Right atrium auricular region (tissue), 2 donors: ENCODE results near the gene CYP1B1. TPM values are rescaled to one million over a fixed set of nuclear protein-coding genes. Genes with fewer than 3 reads are reported as not detected.

ENCODE experiments used
- DNase-seq: peaks from one replicate; pipeline ENCODE4 v3.0.0-alpha.2; 2019; ENCODE audit warnings: low spot score
- H3K27ac ChIP-seq, 2 donors: fragments of 200-600 bp; sonication (generic); 1 replicate in 1 of 2; 2 replicates in 1 of 2; pipeline ENCODE4 v1.5.1; 2016 to 2019
- H3K27me3 ChIP-seq, 2 donors: fragments of 200-600 bp; sonication (generic); one replicate each; pipeline versions ENCODE4 v1.5.1 to v1.6.0; 2017 to 2019
- H3K36me3 ChIP-seq: fragments of 200-600 bp; sonication (generic); one replicate; pipeline ENCODE4 v1.5.1; 2016
- H3K4me1 ChIP-seq, 2 donors: fragments of 200-600 bp; sonication (generic); one replicate each; pipeline versions ENCODE4 v1.5.1 to v1.6.0; 2017 to 2019
- H3K4me3 ChIP-seq, 2 donors: fragments of 200-600 bp; sonication (generic); 1 replicate in 1 of 2; 2 replicates in 1 of 2; pipeline ENCODE4 v1.5.1; 2017 to 2019; ENCODE audit warnings: mild to moderate bottlenecking in 1 of 2, moderate library complexity in 1 of 2
- H3K9me3 ChIP-seq, 2 donors: fragments of 200-600 bp; sonication (generic); one replicate each; pipeline ENCODE4 v1.5.1; 2019
- total RNA-seq, 2 donors: library from RNA; depleted of rRNA; stranded (reverse); fragments of >200 nt; gene quantifications; one replicate each; pipeline ENCODE4 v1.1.0, GENCODE V29; 2016
- TF ChIP-seq, protein P1 (sequence below), 2 donors: fragments of 200-600 bp; sonication (generic); IDR thresholded peaks; one replicate each; pipeline ENCODE4 v1.5.1; 2019; ENCODE audit warnings: antibody characterized with exemption in 2 of 2

CYP1B1 gene
- total RNA-seq, 2 donors from 2014 or later: 25.1 to 92.6 TPM

DNA sequence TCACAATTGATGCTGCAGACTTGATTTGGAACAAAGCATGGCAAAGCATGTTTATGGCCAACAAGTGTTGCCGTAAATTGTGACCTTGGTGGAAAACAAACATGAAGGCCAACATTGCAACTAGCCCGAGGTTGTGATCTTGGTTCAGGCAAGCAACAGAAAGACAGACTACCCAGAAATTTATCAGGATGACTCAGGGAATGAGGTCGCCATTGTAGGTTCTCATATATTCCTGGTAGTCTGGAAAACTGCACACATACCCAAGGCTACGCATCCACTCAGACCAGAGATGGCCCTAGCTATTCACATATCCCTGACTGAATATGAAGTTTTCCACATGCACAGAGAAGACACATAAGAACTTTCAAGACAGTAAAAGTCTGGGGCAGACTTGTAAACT lies 30.1 kb downstream of the CYP1B1 start:
- no peak overlapping the region for H3K27ac ChIP-seq
- H3K9me3 ChIP-seq: no peaks in the 10 kb centered on the region
- H3K4me1 ChIP-seq: no peaks in the 10 kb centered on the region
- TF ChIP-seq, protein P1, sequence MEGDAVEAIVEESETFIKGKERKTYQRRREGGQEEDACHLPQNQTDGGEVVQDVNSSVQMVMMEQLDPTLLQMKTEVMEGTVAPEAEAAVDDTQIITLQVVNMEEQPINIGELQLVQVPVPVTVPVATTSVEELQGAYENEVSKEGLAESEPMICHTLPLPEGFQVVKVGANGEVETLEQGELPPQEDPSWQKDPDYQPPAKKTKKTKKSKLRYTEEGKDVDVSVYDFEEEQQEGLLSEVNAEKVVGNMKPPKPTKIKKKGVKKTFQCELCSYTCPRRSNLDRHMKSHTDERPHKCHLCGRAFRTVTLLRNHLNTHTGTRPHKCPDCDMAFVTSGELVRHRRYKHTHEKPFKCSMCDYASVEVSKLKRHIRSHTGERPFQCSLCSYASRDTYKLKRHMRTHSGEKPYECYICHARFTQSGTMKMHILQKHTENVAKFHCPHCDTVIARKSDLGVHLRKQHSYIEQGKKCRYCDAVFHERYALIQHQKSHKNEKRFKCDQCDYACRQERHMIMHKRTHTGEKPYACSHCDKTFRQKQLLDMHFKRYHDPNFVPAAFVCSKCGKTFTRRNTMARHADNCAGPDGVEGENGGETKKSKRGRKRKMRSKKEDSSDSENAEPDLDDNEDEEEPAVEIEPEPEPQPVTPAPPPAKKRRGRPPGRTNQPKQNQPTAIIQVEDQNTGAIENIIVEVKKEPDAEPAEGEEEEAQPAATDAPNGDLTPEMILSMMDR (IDR thresholded peaks at IDR 0.05): no peak
- H3K36me3 ChIP-seq: no peaks in the 10 kb centered on the region
- H3K27me3 ChIP-seq: no peaks in the 10 kb centered on the region
- H3K4me3 ChIP-seq: no peak overlapping the region
- no peak for DNase-seq

GRCh38 chr2:38039121-38039910 lies 36.6 kb downstream of the CYP1B1 start:
- Histone ChIP-seq H3K4me3 (no peak overlapping the region), H3K9me3 (no peaks in the 10 kb centered on the region), H3K4me1 (peaks cover 0 to 13% of the 10 kb centered on the region in 2 donors), H3K36me3 (no peaks in the 10 kb centered on the region), H3K27me3 (no peaks in the 10 kb centered on the region), H3K27ac (no peak overlapping the region)
- no peak for DNase-seq
- TF ChIP-seq, protein P1 (IDR thresholded peaks at IDR 0.05): no peak

DNA sequence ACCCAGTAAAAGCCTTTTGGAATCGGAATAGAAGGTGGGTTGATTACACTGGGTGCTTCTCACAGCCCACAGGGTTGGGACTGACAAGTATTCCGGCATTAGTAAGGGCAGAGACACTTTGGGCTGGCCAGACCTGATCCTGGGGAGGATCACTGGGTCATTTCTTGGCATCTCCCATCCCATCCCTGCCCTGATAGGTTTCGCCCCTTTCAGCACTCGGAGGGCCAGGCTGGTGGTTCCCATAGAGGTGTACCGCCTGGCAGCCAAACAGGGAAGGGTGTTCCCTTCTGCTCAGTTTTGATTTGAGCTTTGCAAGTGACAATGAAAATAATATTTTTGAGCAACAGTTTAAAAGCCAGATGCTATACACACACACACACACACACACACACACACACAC lies 37.3 kb downstream of the CYP1B1 start:
- Histone ChIP-seq H3K27ac (peak overlapping the region; percentile 44 to 51), H3K36me3 (no peaks in the 10 kb centered on the region), H3K27me3 (no peaks in the 10 kb centered on the region), H3K4me1 (peaks cover 0 to 13% of the 10 kb centered on the region in 2 donors), H3K9me3 (no peaks in the 10 kb centered on the region), H3K4me3 (peak overlapping the region in 1 of 2 donors; percentile 25)
- no peak for DNase-seq
- TF ChIP-seq, protein P1 (IDR thresholded peaks at IDR 0.05): no peak

GRCh38 chr2:38037757-38038621 lies 38.0 kb downstream of the CYP1B1 start:
- peak overlapping the region; percentile 44 to 51 for H3K27ac ChIP-seq
- no peaks in the 10 kb centered on the region for H3K27me3 ChIP-seq
- H3K36me3 ChIP-seq: no peaks in the 10 kb centered on the region
- no peaks in the 10 kb centered on the region for H3K9me3 ChIP-seq
- peak; percentile 66 for DNase-seq
- peaks cover 0 to 13% of the 10 kb centered on the region in 2 donors for H3K4me1 ChIP-seq
- TF ChIP-seq, protein P1 (IDR thresholded peaks at IDR 0.05): peak in 1 of 2 donors; percentile 63
- peak overlapping the region; percentile 15 to 25 for H3K4me3 ChIP-seq

DNA sequence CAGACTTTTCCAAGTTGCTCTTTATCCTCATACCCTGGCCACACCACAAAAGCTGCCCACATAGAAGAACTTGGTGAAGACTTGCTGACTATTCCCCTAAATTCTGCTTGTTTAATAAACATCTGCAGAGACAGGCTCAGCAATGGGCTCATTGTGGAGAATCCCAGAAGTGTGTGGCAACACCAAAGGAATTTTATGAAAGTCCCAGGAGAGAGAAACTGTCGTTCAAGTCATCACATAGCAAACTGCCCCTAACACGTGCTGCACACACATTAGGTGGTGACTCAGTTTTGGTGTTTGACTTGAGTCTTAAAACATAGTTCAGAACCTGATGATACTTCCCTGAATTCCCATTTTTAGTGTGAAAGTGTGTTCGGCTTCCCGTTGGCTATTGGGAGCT lies 38.6 kb downstream of the CYP1B1 start:
- H3K4me3 ChIP-seq: peak overlapping the region in 1 of 2 donors; percentile 25
- TF ChIP-seq, protein P1 (IDR thresholded peaks at IDR 0.05): no peak
- peak overlapping the region in 1 of 2 donors; percentile 51 for H3K27ac ChIP-seq
- DNase-seq: no peak
- H3K27me3 ChIP-seq: no peaks in the 10 kb centered on the region
- H3K4me1 ChIP-seq: peaks cover 0 to 13% of the 10 kb centered on the region in 2 donors
- no peaks in the 10 kb centered on the region for H3K36me3 ChIP-seq
- no peaks in the 10 kb centered on the region for H3K9me3 ChIP-seq
